ENCODE data around the gene GABRB3. TPM values are rescaled to one million over a fixed set of nuclear protein-coding genes. Genes with fewer than 3 reads are reported as not detected.

GABRB3 gene
- total RNA-seq, 4 donors from 2014 or later: under 0.01 to 1.9 (median 0.77) TPM

DNA sequence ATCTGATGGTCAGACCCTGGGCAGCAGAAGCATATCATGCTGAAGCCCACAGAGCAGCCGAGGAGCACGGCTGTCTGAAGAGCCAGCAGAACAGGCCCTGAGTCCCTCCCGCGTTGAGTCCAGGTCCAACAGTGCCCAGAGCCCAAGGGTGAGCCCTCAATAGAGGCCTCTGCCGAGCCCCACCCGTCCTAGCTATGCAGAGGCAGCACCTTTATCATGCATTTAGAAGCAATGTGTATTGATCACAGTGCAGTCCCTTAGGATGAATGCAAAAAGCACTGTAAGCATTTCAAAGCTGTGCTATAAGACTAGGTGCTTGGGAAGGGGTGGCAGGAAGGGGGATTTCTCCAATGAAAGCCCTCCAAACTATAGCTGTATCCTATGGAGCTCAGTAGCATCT lies 208.5 kb downstream of the GABRB3 start:
- TF ChIP-seq, protein P1, sequence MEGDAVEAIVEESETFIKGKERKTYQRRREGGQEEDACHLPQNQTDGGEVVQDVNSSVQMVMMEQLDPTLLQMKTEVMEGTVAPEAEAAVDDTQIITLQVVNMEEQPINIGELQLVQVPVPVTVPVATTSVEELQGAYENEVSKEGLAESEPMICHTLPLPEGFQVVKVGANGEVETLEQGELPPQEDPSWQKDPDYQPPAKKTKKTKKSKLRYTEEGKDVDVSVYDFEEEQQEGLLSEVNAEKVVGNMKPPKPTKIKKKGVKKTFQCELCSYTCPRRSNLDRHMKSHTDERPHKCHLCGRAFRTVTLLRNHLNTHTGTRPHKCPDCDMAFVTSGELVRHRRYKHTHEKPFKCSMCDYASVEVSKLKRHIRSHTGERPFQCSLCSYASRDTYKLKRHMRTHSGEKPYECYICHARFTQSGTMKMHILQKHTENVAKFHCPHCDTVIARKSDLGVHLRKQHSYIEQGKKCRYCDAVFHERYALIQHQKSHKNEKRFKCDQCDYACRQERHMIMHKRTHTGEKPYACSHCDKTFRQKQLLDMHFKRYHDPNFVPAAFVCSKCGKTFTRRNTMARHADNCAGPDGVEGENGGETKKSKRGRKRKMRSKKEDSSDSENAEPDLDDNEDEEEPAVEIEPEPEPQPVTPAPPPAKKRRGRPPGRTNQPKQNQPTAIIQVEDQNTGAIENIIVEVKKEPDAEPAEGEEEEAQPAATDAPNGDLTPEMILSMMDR (IDR thresholded peaks at IDR 0.05; ENCODE audit: low read depth): no peak

DNA sequence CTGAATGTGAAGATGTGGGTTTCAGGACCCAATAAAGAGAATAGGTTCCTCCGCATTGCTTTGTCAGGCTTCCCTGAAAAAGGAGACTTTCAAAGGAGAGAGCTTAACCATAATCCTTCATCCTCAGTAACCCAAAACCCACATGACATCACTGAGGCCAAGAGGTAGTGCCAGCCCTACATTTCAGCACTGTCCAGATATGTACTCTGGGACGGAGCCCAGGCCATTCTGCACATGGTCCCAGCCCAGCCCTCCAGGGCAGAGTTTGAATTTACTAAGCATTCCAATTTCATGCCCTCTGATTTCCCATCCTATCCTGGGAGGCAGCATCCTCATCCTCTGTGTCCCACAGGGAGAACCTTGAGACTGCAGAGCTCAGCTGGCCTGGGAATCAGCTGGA lies 210.5 kb downstream of the GABRB3 start:
- TF ChIP-seq, protein P1 (IDR thresholded peaks at IDR 0.05; ENCODE audit: low read depth): no peak

DNA sequence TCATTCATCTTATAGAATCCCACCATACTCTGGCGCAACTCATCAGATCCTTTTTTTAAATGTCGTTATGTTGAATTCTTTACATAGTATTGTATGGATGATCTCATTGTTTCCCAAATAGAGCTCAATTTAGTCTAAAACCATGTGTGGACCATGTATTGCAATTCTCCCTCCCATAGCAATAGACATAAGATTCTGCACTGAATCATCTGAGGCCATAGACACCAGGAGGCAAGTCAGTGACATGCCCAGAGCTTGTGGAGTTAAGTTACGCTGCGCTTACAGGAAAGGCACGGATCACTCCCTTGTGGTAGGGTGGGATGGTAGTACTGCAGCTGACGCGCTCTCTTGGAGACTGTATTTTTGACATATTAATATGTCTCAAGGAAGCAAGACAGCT lies 211.0 kb downstream of the GABRB3 start:
- TF ChIP-seq, protein P1 (IDR thresholded peaks at IDR 0.05; ENCODE audit: low read depth): no peak

DNA sequence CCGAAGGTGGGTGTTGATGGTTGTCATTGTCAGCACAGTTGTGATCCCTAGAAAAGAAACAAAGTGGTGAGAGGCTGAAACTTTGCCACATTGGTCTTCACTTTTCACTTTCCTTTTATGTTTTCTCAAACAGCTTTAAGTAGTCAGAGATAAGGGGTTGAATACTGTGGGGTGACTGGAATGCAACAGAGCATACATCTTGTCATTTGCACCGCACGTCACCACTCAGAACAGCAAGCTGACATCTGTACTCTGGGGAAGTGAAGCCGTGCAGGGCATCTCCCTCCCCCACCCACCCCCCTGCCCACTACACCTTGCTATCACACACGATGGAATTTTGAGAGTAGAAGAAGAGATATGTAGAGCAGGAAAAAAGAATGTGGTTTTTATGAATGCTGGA lies 211.7 kb downstream of the GABRB3 start:
- TF ChIP-seq, protein P1 (IDR thresholded peaks at IDR 0.05; ENCODE audit: low read depth): no peak

DNA sequence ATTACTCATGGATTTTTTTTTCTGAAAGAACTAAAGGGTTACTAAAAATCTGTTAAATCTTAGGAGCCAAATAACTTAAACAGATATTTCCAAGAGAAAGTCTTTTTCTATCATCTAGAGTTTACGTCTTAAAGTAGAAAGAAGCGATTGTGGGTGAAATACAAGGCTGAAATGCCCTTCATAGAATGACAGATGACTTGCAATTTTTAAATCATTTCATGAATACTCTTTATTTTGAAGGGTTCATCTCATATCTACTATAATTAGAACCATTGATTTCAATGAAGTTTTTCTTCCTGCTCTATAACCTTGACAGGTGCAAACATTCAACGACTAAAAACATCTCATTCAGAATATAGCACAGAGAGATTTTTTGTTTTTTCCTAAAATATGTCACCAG lies 217.0 kb downstream of the GABRB3 start:
- TF ChIP-seq, protein P1 (IDR thresholded peaks at IDR 0.05; ENCODE audit: low read depth): no peak

DNA sequence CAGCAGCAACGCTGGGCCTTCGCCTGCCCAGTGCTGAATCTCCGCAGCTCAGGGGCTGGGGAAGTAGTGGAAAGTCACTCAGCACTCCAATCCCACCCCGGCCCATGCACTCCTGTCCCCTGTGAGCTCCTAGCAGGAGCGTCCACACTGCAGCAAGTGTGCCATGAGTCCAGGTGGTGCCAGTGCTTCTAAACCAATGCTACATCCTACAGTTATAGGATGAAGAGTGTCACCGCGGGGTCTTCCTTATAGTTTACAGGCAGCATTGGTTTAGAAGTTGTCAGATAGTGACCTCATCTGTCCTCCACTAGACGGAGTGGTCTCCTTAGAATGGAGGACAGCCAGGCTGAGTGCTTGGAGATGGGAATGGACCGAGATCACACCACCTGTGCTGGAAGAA lies 221.4 kb downstream of the GABRB3 start:
- TF ChIP-seq, protein P1 (IDR thresholded peaks at IDR 0.05; ENCODE audit: low read depth): no peak

DNA sequence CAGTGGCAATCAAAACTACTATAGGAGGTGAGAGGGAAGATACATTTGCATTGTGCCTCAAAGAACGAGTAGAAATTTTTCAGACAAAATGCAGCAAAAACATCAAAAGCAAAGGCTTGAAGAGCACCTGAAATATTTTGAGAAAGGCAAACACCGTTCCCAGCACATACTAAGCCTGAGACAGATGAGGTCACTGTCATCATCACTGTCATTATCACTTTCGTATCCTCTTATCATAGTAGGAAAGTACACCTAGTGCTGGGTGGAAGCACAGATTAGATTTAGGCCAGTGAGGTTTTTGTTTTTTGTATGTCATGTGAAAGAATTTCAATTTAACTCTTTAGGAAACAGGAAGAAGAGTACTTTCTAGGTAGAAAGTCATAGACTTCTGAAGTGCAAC lies 222.0 kb downstream of the GABRB3 start:
- TF ChIP-seq, protein P1 (IDR thresholded peaks at IDR 0.05; ENCODE audit: low read depth): no peak
